HS-27A (cell line): ENCODE data around the gene ADGRV1.
"Not testable (repeated sequence)": the region's sequence is repeated elsewhere in the genome, so short reads cannot be mapped to it uniquely, and the experiment has no call there.

Source experiments
- DNase-seq: peaks from one replicate; pipeline ENCODE4 v3.0.0-alpha.2; 2012; ENCODE audit warnings: low read depth, missing footprints

Gene ADGRV1

GRCh38 chr5:91006713-91007112 is 448.1 kb downstream of the ADGRV1 start:
- no peak for DNase-seq

- DNase-seq, result no peak
Observed at GRCh38 chr5:91007251-91007650, 448.7 kb downstream of the ADGRV1 start.

- no peak for DNase-seq
Observed at GRCh38 chr5:91007780-91008402, 449.3 kb downstream of the ADGRV1 start.

GRCh38 chr5:91010090-91010489 is 451.5 kb downstream of the ADGRV1 start:
- DNase-seq, result no peak

- DNase-seq, result no peak
Observed at GRCh38 chr5:91011029-91011428, 452.4 kb downstream of the ADGRV1 start.

- DNase-seq, result not testable (repeated sequence)
Observed at GRCh38 chr5:91012867-91013266, 454.3 kb downstream of the ADGRV1 start.

- DNase-seq, result no peak
Observed at GRCh38 chr5:91016322-91016721, 457.7 kb downstream of the ADGRV1 start.

GRCh38 chr5:91016954-91017700 is 458.5 kb downstream of the ADGRV1 start:
- DNase-seq, result no peak

- DNase-seq, result no peak
Observed at GRCh38 chr5:91018200-91018599, 459.6 kb downstream of the ADGRV1 start.

- DNase-seq, result no peak
Observed at GRCh38 chr5:91018712-91019371, 460.2 kb downstream of the ADGRV1 start.

- no peak for DNase-seq
Observed at GRCh38 chr5:91020065-91020800, 461.6 kb downstream of the ADGRV1 start.

GRCh38 chr5:91022518-91022917 is 463.9 kb downstream of the ADGRV1 start:
- DNase-seq, result no peak

GRCh38 chr5:91024206-91024605 is 465.6 kb downstream of the ADGRV1 start:
- DNase-seq, result no peak

GRCh38 chr5:91024727-91025126 is 466.1 kb downstream of the ADGRV1 start:
- DNase-seq, result no peak

GRCh38 chr5:91025449-91025848 is 466.9 kb downstream of the ADGRV1 start:
- DNase-seq, result no peak

GRCh38 chr5:91025956-91026355 is 467.4 kb downstream of the ADGRV1 start:
- no peak for DNase-seq

- no peak for DNase-seq
Observed at GRCh38 chr5:91026466-91026865, 467.9 kb downstream of the ADGRV1 start.

- DNase-seq, result no peak
Observed at GRCh38 chr5:91027405-91028139, 469.0 kb downstream of the ADGRV1 start.

- DNase-seq, result no peak
Observed at GRCh38 chr5:91028499-91028956, 469.9 kb downstream of the ADGRV1 start.

GRCh38 chr5:91030521-91031401 is 472.2 kb downstream of the ADGRV1 start:
- no peak for DNase-seq

GRCh38 chr5:91031402-91031752 is 472.8 kb downstream of the ADGRV1 start:
- DNase-seq, result no peak
